Gastrocnemius medialis (tissue), 4 donors: ENCODE measurements around the gene SCN5A. TPM values are rescaled to one million over a fixed set of nuclear protein-coding genes. Genes with fewer than 3 reads are reported as not detected.

ENCODE experiments used
- ATAC-seq, 2 donors: fragments of 150-250 bp; one replicate each; pipeline ENCODE4 v1.9.1; 2016
- DNase-seq, 2 donors: peaks; one replicate each; pipeline ENCODE4 v3.0.0-alpha.2; 2019
- H3K27ac ChIP-seq, 4 donors: fragments of 200-600 bp; sonication (generic); 1 replicate in 1 of 4; 2 replicates in 3 of 4; pipeline ENCODE4 v1.5.1; 2016 to 2018; ENCODE audit warnings: mild to moderate bottlenecking in 2 of 4, moderate library complexity in 1 of 4
- H3K27me3 ChIP-seq, 3 donors: fragments of 200-600 bp; sonication (generic) in 2 of 3; 1 replicate in 1 of 3; 2 replicates in 2 of 3; pipeline versions ENCODE4 v1.5.1 to v1.6.0; 2016 to 2019; ENCODE audit warnings: mild to moderate bottlenecking in 1 of 3, moderate library complexity in 1 of 3
- H3K36me3 ChIP-seq, 2 donors: fragments of 200-600 bp; sonication (generic) in 1 of 2; one replicate each; pipeline ENCODE4 v1.5.1; 2017 to 2018
- H3K4me1 ChIP-seq, 2 donors: fragments of 200-600 bp; sonication (generic) in 1 of 2; one replicate each; pipeline ENCODE4 v1.5.1; 2016 to 2017; ENCODE audit warnings: mild to moderate bottlenecking in 2 of 2
- H3K4me3 ChIP-seq, 4 donors: fragments of 200-600 bp; sonication (generic) in 3 of 4; 1 replicate in 1 of 4; 2 replicates in 3 of 4; pipeline ENCODE4 v1.5.1; 2016 to 2019; ENCODE audit warnings: mild to moderate bottlenecking in 2 of 4
- H3K9me3 ChIP-seq, 3 donors: fragments of 200-600 bp; sonication (generic) in 2 of 3; 1 replicate in 1 of 3; 2 replicates in 2 of 3; pipeline ENCODE4 v1.5.1; 2016 to 2019
- POLR2A ChIP-seq, 2 donors: fragments of 450-650 bp; IDR thresholded peaks; one replicate each; pipeline ENCODE4 v1.6.1; 2017; ENCODE audit warnings: antibody characterized with exemption in 2 of 2, mild to moderate bottlenecking in 2 of 2, moderate library complexity in 2 of 2
- in situ Hi-C, 4 donors: fragments of 200-750 bp; cut with MboI; loops; one replicate each; pipeline versions ENCODE4 v1.15.0 to v1.8.0; 2017; ENCODE audit warnings: low sequenced_read_pairs in 4 of 4
- intact Hi-C: fragments of 100-400 bp; cut with DNase I; formaldehyde crosslinking; loops from one replicate; pipeline ENCODE4 v1.15.1; 2023; ENCODE audit warnings: low total_unique reads
- total RNA-seq, 4 donors: library from RNA; depleted of rRNA; stranded (reverse); fragments of >200 nt; gene quantifications; one replicate each; pipeline versions ENCODE4 v1.1.0 to v1.2.3, GENCODE V29; 2016
- TF ChIP-seq, protein P1 (sequence below), 5 experiments: fragments of 450-650 bp in 3 of 5; fragments of 200-600 bp in 2 of 5; sonication (generic) in 2 of 5; IDR thresholded peaks in 4 of 5; conservative IDR thresholded peaks in 1 of 5; 1 replicate in 4 of 5; 2 replicates in 1 of 5; pipeline ENCODE4 v1.5.1; 2016 to 2019; ENCODE audit warnings: antibody characterized with exemption in 5 of 5, mild to moderate bottlenecking in 3 of 5, moderate library complexity in 3 of 5

The SCN5A gene
- total RNA-seq, 4 donors from 2014 or later, result 0.05 to 4.3 (median 2.8) TPM; not detected in 1

DNA sequence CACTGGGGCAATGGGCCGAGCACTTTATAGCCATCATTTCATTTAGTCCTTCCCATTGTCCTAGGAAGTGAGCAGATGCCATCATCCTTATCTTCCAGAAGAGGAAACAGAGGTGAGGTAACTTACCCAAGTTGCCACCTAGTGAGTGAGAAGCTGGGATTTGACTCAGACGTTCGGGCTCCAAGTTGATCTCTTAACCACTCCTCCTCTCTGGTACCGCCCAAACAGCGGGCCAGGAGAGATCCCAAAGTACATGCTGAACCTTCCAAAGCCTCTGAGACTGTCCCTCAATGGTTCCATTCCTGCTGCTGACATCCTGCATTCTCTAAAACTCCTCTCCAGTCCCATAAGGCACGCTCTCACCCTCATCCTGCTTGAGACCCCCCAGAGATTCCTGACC, 97.1 kb downstream of the SCN5A start:
- TF ChIP-seq, protein P1, sequence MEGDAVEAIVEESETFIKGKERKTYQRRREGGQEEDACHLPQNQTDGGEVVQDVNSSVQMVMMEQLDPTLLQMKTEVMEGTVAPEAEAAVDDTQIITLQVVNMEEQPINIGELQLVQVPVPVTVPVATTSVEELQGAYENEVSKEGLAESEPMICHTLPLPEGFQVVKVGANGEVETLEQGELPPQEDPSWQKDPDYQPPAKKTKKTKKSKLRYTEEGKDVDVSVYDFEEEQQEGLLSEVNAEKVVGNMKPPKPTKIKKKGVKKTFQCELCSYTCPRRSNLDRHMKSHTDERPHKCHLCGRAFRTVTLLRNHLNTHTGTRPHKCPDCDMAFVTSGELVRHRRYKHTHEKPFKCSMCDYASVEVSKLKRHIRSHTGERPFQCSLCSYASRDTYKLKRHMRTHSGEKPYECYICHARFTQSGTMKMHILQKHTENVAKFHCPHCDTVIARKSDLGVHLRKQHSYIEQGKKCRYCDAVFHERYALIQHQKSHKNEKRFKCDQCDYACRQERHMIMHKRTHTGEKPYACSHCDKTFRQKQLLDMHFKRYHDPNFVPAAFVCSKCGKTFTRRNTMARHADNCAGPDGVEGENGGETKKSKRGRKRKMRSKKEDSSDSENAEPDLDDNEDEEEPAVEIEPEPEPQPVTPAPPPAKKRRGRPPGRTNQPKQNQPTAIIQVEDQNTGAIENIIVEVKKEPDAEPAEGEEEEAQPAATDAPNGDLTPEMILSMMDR (IDR thresholded peaks at IDR 0.05 in 4 of 5, conservative IDR thresholded peaks at IDR 0.05 in 1 of 5), result no peak
- no peak for TF ChIP-seq POLR2A (IDR thresholded peaks at IDR 0.05)
- Histone ChIP-seq H3K36me3 (no peaks in the 10 kb centered on the region), H3K4me3 (no peak overlapping the region), H3K27me3 (no peaks in the 10 kb centered on the region), H3K27ac (no peak overlapping the region), H3K9me3 (no peaks in the 10 kb centered on the region), H3K4me1 (no peaks in the 10 kb centered on the region)
- DNase-seq (no peak), ATAC-seq (no peak)
- in situ Hi-C loops, result no loop called here
- intact Hi-C loops, result no loop called here

DNA sequence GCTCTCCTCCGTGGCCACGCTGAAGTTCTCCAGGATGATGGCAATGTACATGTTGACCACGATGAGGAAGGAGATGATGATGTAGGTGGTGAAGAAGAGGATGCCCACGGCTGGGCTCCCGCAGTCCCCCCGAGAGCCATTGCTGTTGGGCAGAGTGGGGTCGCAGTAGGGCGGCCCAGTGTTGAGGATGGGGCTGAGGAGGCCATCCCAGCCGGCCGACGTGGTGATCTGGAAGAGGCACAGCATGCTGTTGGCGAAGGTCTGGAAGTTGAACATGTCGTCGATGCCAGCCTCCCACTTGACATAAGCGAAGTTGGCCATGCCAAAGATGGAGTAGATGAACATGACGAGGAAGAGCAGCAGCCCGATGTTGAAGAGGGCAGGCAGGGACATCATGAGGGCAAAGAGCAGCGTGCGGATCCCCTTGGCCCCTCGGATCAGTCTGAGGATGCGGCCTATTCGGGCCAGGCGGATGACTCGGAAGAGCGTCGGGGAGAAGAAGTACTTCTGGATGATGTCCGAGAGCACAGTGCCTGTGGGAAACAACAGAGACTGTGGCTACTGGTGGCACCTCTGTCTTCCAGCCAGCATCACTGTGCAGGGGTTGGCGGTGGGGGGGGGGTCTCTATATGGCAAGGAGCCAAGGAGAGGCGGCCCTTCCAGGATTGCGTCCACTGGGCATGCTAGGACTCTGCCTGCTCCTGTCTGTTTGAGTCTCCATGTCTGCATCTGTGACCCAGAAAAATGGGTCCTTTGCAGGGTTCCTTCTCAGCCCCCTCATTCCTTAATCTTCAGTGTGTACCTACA, 98.3 kb downstream of the SCN5A start:
- Histone ChIP-seq H3K36me3 (no peaks in the 10 kb centered on the region), H3K4me3 (no peak overlapping the region), H3K9me3 (no peaks in the 10 kb centered on the region), H3K4me1 (no peaks in the 10 kb centered on the region), H3K27me3 (no peaks in the 10 kb centered on the region), H3K27ac (no peak overlapping the region)
- TF ChIP-seq, protein P1 (IDR thresholded peaks at IDR 0.05 in 4 of 5, conservative IDR thresholded peaks at IDR 0.05 in 1 of 5), result no peak
- no peak for TF ChIP-seq POLR2A (IDR thresholded peaks at IDR 0.05)
- no peak for ATAC-seq
- DNase-seq, result no peak
- intact Hi-C loops (no loop called here), in situ Hi-C loops (no loop called here)

DNA sequence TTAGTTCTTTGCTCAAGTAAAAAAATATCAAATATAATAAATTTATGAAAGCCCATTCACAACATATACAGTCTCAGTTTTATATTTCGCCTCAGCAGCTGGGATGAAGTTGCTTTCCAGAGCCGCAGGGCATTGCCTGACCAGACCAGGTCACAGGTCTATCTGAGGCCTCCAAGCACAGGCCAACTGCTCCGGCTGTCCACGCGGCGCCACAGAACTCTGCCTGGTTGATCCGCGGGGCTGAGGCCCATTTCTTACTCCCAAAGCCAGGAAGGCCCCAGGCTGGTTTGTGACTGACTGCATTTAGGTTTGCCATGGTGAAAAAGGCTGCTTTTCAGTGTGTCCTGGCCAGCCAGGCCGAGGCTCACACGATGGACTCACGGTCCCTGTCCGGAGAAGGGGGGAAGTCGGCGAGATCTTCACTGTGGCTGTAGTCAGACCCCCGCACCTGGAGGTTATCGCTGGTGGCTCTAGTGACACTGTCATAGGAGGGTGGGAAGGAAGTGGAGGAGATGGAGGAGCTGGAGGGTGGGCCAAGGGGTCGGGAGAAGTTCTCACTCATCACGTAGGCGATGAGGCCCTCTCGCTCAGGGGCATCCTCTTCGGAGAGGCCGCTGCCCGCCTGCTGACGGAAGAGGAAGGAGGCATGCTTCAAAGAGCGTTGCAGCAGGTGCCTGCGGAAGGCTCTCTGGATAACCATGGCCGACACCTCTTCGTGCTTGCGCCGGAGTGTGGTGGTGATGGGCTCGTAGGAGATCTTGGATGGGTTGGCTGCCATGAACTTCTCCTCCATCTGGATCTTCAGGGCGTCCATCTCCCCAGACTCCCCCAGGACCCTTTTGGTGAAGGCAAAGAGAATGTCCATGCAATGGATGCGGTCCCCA, 99.3 kb downstream of the SCN5A start:
- no peak for DNase-seq
- Histone ChIP-seq H3K36me3 (no peaks in the 10 kb centered on the region), H3K4me1 (no peaks in the 10 kb centered on the region), H3K9me3 (no peaks in the 10 kb centered on the region), H3K27me3 (no peaks in the 10 kb centered on the region), H3K4me3 (no peak overlapping the region), H3K27ac (no peak overlapping the region)
- intact Hi-C loops (no loop called here), in situ Hi-C loops (loop anchor here in 1 of 4 donors (25.0 kb wide), 1 partner anchor 462 kb away; no protein-coding TSS in a partner anchor)
- TF ChIP-seq, protein P1 (IDR thresholded peaks at IDR 0.05 in 4 of 5, conservative IDR thresholded peaks at IDR 0.05 in 1 of 5), result no peak
- no peak for ATAC-seq

DNA sequence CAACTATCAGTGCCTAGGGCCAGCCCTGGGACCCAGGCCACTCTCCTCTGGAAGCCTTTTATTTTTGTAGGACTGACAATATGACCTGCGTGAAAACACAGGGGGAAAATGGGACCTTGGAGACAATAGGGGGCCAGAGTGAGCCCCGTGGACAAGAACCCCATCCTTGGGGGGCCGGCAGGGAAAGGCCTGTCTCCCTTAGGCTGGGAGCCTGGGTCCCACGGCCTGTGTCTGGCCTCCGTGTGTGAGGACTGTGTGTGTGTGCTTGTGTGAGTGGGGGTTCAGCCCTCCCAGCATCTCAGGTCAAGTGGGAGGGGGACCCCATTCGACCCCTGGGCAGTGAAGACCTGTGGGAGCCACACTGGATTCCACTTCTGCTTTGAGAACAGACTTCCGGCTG, 100.0 kb downstream of the SCN5A start:
- intact Hi-C loops, result no loop called here
- Histone ChIP-seq H3K36me3 (no peaks in the 10 kb centered on the region), H3K27me3 (no peaks in the 10 kb centered on the region), H3K4me1 (no peaks in the 10 kb centered on the region), H3K4me3 (no peak overlapping the region), H3K9me3 (no peaks in the 10 kb centered on the region), H3K27ac (no peak overlapping the region)
- TF ChIP-seq, protein P1 (IDR thresholded peaks at IDR 0.05 in 4 of 5, conservative IDR thresholded peaks at IDR 0.05 in 1 of 5), result no peak
- TF ChIP-seq POLR2A (IDR thresholded peaks at IDR 0.05), result no peak
- in situ Hi-C loops, result loop anchor here in 1 of 4 donors (25.0 kb wide), 1 partner anchor 463 kb away; no protein-coding TSS in a partner anchor
- DNase-seq (no peak), ATAC-seq (no peak)
